Activated CD4-positive, alpha-beta T cell treated with anti-CD3 and anti-CD28 coated beads, Interleukin-2, amount 10 ng/mL, durations not matched to agents 7 days and 5 days (primary cell): ENCODE results near the gene CADM3. TPM values are rescaled to one million over a fixed set of nuclear protein-coding genes. Genes with fewer than 3 reads are reported as not detected.

ENCODE experiments used
- CTCF ChIA-PET: fragments of 350-600 bp; sonication (Branson Sonifier 250); formaldehyde crosslinking; loops from one replicate; lab custom pipeline; 2021; ENCODE audit warnings: antibody characterized with exemption; lab: Charles Lee
- POLR2A ChIA-PET: fragments of 350-600 bp; sonication (Branson Sonifier 250); formaldehyde crosslinking; loops from one replicate; lab custom pipeline; 2021; ENCODE audit warnings: antibody characterized with exemption; lab: Charles Lee
- DNase-seq: peaks from one replicate; pipeline ENCODE4 v3.0.0-alpha.2; 2020
- H3K27ac Mint-ChIP-seq: one replicate; pipeline ENCODE4 v1.8.0; 2021; ENCODE audit warnings: mild to moderate bottlenecking, moderate library complexity, mixed read lengths
- H3K27me3 Mint-ChIP-seq: one replicate; pipeline ENCODE4 v1.8.0; 2021; ENCODE audit warnings: mixed read lengths
- H3K36me3 Mint-ChIP-seq: one replicate; pipeline ENCODE4 v1.8.0; 2021; ENCODE audit warnings: low read depth, mixed read lengths
- H3K4me1 Mint-ChIP-seq: one replicate; pipeline ENCODE4 v1.8.0; 2021; ENCODE audit warnings: mixed read lengths
- H3K4me3 Mint-ChIP-seq: one replicate; pipeline ENCODE4 v1.8.0; 2021; ENCODE audit warnings: mild to moderate bottlenecking, moderate library complexity, mixed read lengths
- H3K9me3 Mint-ChIP-seq: one replicate; pipeline ENCODE4 v1.8.0; 2021; ENCODE audit warnings: mixed read lengths
- total RNA-seq, 2 experiments: library from RNA; stranded (reverse); gene quantifications; one replicate each; pipeline ENCODE4 v1.2.3, GENCODE V29; 2021

Gene CADM3
- total RNA-seq, 2 experiments from 2014 or later, result not detected

- Mint-ChIP-seq H3K4me3 (no peak overlapping the region), H3K4me1 (no peaks in the 10 kb centered on the region), H3K27me3 (peaks cover 30% of the 10 kb centered on the region), H3K36me3 (no peaks in the 10 kb centered on the region), H3K27ac (no peak overlapping the region), H3K9me3 (no peaks in the 10 kb centered on the region)
- ChIA-PET POLR2A (no interaction called here), CTCF (interaction anchor here (1.2 kb wide), 1 partner anchor 11 kb away, joined by 4 read pairs; no protein-coding TSS in a partner anchor)
- no peak for DNase-seq
Measured at GRCh38 chr1:159203610-159204009, 32.2 kb downstream of the CADM3 start.

DNA sequence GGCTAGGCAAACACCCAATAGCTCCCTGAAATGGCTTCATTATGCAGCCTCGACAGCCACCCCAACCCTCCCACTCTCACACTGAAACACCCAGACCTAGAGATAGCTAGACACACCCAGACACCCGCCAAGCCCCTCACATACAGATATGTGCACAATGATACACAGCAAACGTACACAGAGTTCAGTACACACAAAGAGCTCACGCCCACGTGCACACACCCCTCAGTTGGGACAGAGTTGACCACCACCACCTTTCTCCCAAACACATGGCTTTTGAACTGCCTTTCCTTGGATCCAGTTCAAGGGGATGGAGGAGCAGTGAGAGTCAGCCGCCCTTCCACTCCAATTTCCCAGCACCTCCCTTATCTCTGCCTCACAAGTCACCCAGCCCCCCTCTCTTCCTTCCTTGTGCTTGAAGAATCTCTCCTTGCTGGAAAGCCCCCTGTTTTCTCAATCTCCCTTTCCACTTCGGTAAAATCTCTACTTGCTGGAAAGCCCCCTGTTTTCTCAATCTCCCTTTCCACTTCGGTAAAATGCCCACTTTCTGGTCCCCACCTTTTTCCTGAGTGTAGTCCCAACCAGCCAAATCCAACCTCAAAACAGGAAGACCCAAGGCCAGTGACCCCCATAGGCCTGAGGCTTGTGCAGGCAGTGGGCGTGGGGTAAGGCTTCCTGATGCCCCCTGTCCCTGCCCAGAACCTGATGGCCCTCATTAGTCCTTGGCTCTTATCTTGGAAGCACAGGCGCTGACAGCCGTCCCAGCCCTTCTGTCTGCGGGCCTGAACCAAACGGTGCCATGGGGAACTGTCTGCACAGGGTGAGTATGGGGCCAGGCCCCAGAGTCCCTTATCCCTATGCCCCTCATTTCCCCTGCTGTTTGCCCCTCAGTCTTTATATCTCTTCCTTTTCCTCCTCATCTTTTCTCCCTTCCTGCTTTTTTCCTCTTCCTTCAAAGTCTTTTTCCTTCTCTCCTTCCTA, 33.0 kb downstream of the CADM3 start, which contains the start of gene ACKR1:
TSS of gene ACKR1 (plus strand) at position 715 of the 981 bp plus-strand sequence. CDS start at position 800, 85 bp downstream.
- DNase-seq, result no peak
- ChIA-PET POLR2A (no interaction called here), CTCF (interaction anchor here (1.2 kb wide), 1 partner anchor 10 kb away, joined by 4 read pairs; no protein-coding TSS in a partner anchor)
- Mint-ChIP-seq H3K36me3 (no peaks in the 10 kb centered on the region), H3K9me3 (no peaks in the 10 kb centered on the region), H3K27ac (no peak within 1 kb of the TSS), H3K27me3 (peaks cover 38% of the 10 kb centered on the region), H3K4me1 (no peaks in the 10 kb centered on the region), H3K4me3 (no peak within 1 kb of the TSS)

DNA sequence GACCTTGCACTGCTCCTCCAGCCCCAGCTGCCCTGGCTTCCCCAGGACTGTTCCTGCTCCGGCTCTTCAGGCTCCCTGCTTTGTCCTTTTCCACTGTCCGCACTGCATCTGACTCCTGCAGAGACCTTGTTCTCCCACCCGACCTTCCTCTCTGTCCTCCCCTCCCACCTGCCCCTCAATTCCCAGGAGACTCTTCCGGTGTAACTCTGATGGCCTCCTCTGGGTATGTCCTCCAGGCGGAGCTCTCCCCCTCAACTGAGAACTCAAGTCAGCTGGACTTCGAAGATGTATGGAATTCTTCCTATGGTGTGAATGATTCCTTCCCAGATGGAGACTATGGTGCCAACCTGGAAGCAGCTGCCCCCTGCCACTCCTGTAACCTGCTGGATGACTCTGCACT, 33.8 kb downstream of the CADM3 start:
- Mint-ChIP-seq H3K27ac (no peak overlapping the region), H3K9me3 (no peaks in the 10 kb centered on the region), H3K4me1 (no peaks in the 10 kb centered on the region), H3K27me3 (peaks cover 39% of the 10 kb centered on the region), H3K36me3 (no peaks in the 10 kb centered on the region), H3K4me3 (no peak overlapping the region)
- no peak for DNase-seq
- ChIA-PET POLR2A (no interaction called here), CTCF (interaction anchor here (0.6 kb wide), 1 partner anchor 479 kb away, joined by 4 read pairs; no protein-coding TSS in a partner anchor)

GRCh38 chr1:159206110-159206509, 34.7 kb downstream of the CADM3 start:
- Mint-ChIP-seq H3K9me3 (no peaks in the 10 kb centered on the region), H3K36me3 (no peaks in the 10 kb centered on the region), H3K4me3 (no peak overlapping the region), H3K4me1 (no peaks in the 10 kb centered on the region), H3K27ac (no peak overlapping the region), H3K27me3 (peaks cover 40% of the 10 kb centered on the region)
- no peak for DNase-seq
- POLR2A ChIA-PET, result no interaction called here
- CTCF ChIA-PET, result no interaction called here

- H3K27ac Mint-ChIP-seq, result no peak overlapping the region
Measured at GRCh38 chr1:159207080-159207479, 35.7 kb downstream of the CADM3 start.

GRCh38 chr1:159207774-159208173, 36.4 kb downstream of the CADM3 start:
- ChIA-PET POLR2A (no interaction called here), CTCF (interaction anchor here (0.6 kb wide), 1 partner anchor 607 kb away, joined by 3 read pairs; no protein-coding TSS in a partner anchor)
- H3K36me3 Mint-ChIP-seq, result no peaks in the 10 kb centered on the region

More at GRCh38 chr1:159207080-159207479, 35.7 kb downstream of the CADM3 start:
- Mint-ChIP-seq H3K4me3 (no peak overlapping the region), H3K36me3 (no peaks in the 10 kb centered on the region), H3K9me3 (no peaks in the 10 kb centered on the region), H3K27me3 (peaks cover 42% of the 10 kb centered on the region), H3K4me1 (no peaks in the 10 kb centered on the region)
- CTCF ChIA-PET, result no interaction called here
- no peak for DNase-seq
- POLR2A ChIA-PET, result no interaction called here

DNA sequence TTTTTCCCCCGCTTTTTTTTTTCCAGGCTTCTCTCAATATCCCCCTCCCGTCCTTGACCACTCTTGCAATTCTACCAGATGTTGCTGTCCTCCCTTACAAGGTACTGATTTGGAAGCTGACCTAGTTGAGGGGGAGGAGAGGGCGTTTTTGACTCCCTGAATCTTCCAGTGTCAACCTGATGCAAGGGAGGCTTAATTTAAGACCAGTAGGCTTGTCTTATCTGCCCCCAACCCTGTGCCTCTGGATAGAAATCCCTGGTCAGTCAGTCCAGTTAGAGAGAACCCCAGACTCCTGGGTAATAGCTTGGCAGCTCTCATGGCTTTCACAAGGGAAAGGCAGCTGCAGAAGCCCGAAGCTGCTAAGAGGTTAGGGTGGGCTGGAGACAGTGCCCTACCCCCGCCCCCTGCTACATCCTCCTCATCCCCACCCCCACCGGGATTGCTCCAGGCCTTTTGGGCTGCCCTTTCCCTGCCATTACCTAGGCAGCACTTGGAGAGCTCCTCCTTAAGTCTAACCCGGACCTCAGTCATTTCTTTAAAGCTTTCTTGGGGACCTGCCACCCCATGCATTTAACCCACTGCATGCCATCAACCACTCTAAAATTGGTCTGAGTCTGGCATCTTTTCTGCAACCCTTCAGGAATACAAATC, 36.9 kb downstream of the CADM3 start:
- CTCF ChIA-PET, result interaction anchor here (0.6 kb wide), 1 partner anchor 607 kb away, joined by 3 read pairs; no protein-coding TSS in a partner anchor
- H3K4me3 Mint-ChIP-seq, result no peak overlapping the region
- H3K27me3 Mint-ChIP-seq, result peaks cover 43% of the 10 kb centered on the region

More at GRCh38 chr1:159207774-159208173, 36.4 kb downstream of the CADM3 start:
- Mint-ChIP-seq H3K4me3 (no peak overlapping the region), H3K27ac (no peak overlapping the region), H3K4me1 (no peaks in the 10 kb centered on the region), H3K9me3 (no peaks in the 10 kb centered on the region), H3K27me3 (peaks cover 42% of the 10 kb centered on the region)
- no peak for DNase-seq

GRCh38 chr1:159209061-159209460, 37.6 kb downstream of the CADM3 start:
- H3K36me3 Mint-ChIP-seq, result no peaks in the 10 kb centered on the region

More for the DNA sequence above, 36.9 kb downstream of the CADM3 start:
- Mint-ChIP-seq H3K9me3 (no peaks in the 10 kb centered on the region), H3K27ac (no peak overlapping the region), H3K4me1 (no peaks in the 10 kb centered on the region), H3K36me3 (no peaks in the 10 kb centered on the region)
- DNase-seq, result no peak
- POLR2A ChIA-PET, result no interaction called here

DNA sequence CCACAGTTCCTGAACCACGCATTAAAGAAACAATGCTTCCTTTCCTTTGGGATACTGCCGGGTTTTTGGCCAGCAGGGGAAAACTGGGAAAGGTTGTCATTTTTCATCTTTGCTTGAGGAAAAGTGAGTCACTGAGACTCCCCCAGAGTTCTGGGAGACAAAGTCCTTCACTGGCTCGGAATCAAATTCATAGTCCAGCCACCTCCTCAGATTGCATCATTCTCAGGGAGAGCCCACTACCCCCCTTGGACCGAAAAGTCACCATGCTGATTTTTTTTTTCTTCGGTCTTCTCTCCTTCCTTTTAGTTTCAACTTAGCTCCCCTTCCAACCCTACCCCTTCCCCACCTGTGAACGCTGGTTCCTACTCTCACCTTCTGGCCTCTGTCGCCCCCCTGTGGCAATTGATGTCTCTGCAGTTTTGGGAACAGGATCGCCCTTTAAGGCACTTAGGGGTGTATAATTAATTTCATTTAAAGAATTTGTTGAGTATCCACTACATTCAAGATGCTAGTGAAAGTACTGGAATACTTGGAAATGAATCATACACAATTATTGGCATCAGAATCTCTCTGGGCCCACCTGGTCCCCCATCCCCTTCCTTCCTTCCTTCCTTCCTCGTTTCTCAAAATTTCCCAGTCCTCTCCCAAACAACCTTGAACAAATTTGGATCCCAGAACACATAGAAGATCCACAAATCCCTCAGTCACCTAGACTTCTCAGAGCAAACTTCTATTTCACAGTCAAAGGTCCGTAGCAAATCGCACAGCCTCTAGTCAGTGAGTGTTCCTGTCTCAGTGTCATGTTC, 40.1 kb downstream of the CADM3 start:
- H3K27me3 Mint-ChIP-seq, result peaks cover 41% of the 10 kb centered on the region
- H3K4me3 Mint-ChIP-seq, result no peak overlapping the region
- no peak overlapping the region for H3K27ac Mint-ChIP-seq
- ChIA-PET CTCF (no interaction called here), POLR2A (no interaction called here)
- no peaks in the 10 kb centered on the region for H3K9me3 Mint-ChIP-seq
- H3K4me1 Mint-ChIP-seq, result no peaks in the 10 kb centered on the region
- no peaks in the 10 kb centered on the region for H3K36me3 Mint-ChIP-seq
- DNase-seq, result peak; percentile 57

More at GRCh38 chr1:159209061-159209460, 37.6 kb downstream of the CADM3 start:
- Mint-ChIP-seq H3K4me3 (no peak overlapping the region), H3K9me3 (no peaks in the 10 kb centered on the region), H3K4me1 (no peaks in the 10 kb centered on the region), H3K27ac (no peak overlapping the region), H3K27me3 (peaks cover 45% of the 10 kb centered on the region)
- no peak for DNase-seq
- POLR2A ChIA-PET, result no interaction called here
- CTCF ChIA-PET, result no interaction called here

DNA sequence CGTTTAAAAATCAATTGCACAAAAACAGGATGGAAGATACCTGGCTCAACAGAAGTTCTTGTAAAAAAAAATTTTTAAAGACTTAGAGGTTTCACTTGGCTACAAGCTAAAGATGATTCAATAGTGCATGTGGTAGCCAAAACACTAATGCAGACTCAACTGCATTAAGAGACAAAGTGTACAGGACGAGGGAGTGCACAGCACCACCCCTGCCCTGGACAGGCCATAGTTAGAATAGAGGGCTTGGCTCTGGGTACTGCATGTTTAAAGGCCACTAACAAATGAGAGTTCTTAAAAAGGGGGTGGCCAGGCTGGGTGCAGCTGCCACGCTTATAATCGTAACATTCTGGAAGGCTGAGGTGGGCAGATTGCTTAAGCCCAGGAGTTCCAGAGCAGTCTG, 41.2 kb downstream of the CADM3 start:
- Mint-ChIP-seq H3K36me3 (no peaks in the 10 kb centered on the region), H3K9me3 (no peaks in the 10 kb centered on the region), H3K4me3 (no peak overlapping the region), H3K27me3 (peaks cover 32% of the 10 kb centered on the region), H3K4me1 (no peaks in the 10 kb centered on the region), H3K27ac (no peak overlapping the region)
- ChIA-PET CTCF (interaction anchor here (0.7 to 0.8 kb wide), 2 partner anchors 80 to 953 kb away, joined by 4 read pairs; no protein-coding TSS in a partner anchor), POLR2A (no interaction called here)
- DNase-seq, result no peak

- no peaks in the 10 kb centered on the region for H3K4me1 Mint-ChIP-seq
Measured at GRCh38 chr1:159214149-159214760, 42.8 kb downstream of the CADM3 start.

More at GRCh38 chr1:159214149-159214760, 42.8 kb downstream of the CADM3 start:
- Mint-ChIP-seq H3K36me3 (no peaks in the 10 kb centered on the region), H3K27ac (no peak overlapping the region), H3K27me3 (peaks cover 17% of the 10 kb centered on the region), H3K9me3 (no peaks in the 10 kb centered on the region), H3K4me3 (no peak overlapping the region)
- DNase-seq, result peak; percentile 37
- CTCF ChIA-PET, result interaction anchor here (0.5 to 1.6 kb wide), 5 partner anchors 10 to 82 kb away, joined by 3 to 6 read pairs (median 3); no protein-coding TSS in a partner anchor
- POLR2A ChIA-PET, result no interaction called here
